H4 (cell line): ENCODE measurements around the gene SLC25A10. TPM values are rescaled to one million over a fixed set of nuclear protein-coding genes. Genes with fewer than 3 reads are reported as not detected.
"Not testable (repeated sequence)": the region's sequence is repeated elsewhere in the genome, so short reads cannot be mapped to it uniquely, and the experiment has no call there.

Experiments used
- DNase-seq: peaks from one replicate; pipeline ENCODE4 v3.0.0-alpha.2; 2015; ENCODE audit warnings: low spot score
- total RNA-seq: library from RNA; depleted of rRNA; stranded (reverse); fragments of >200 nt; shearing (Covaris generic); gene quantifications from 2 replicates; pipeline ENCODE4 v1.2.3, GENCODE V29; 2014

Gene SLC25A10
- total RNA-seq, 1 experiment from 2014 or later = 51.6 TPM

DNA sequence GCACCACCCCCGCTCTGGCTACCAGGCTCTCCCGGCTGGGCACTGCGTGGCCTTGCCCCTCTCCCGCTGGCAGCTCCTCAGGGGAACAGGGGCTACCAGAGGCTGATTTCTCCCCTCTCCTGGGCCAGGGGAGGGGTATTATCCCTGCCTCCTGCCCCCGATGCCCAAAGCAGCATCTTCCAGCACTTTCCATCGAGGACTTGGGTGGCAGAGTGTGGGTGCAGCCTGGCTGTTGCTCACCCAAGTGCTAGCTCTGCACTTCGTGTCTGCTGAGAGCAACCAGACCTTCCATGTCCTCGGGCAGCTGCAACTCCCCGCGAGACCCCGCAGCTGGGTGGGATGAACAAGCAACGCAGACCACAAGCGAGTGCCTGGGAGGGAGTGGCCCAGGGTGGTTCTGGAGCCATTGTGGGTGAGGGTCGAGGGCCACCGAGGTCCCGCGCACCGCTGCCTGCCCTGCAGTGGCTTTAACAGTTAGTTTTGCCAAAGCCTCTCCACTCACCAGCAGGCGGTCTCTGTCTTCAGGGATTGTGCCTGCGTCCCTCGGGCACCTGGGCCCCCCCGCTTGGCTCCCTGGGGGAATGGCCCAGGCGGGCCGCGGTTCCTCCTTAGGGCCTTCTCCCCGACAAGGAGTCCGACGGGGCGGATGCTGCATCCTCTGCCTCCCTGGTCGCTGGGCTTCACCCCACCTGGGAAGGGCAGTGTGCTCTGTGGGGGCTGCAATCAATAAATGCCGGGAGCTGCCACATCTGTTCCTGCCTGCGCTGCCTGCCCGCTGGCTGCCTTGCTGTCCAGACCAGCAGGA, 8.4 kb downstream of the SLC25A10 start:
- no peak for DNase-seq

DNA sequence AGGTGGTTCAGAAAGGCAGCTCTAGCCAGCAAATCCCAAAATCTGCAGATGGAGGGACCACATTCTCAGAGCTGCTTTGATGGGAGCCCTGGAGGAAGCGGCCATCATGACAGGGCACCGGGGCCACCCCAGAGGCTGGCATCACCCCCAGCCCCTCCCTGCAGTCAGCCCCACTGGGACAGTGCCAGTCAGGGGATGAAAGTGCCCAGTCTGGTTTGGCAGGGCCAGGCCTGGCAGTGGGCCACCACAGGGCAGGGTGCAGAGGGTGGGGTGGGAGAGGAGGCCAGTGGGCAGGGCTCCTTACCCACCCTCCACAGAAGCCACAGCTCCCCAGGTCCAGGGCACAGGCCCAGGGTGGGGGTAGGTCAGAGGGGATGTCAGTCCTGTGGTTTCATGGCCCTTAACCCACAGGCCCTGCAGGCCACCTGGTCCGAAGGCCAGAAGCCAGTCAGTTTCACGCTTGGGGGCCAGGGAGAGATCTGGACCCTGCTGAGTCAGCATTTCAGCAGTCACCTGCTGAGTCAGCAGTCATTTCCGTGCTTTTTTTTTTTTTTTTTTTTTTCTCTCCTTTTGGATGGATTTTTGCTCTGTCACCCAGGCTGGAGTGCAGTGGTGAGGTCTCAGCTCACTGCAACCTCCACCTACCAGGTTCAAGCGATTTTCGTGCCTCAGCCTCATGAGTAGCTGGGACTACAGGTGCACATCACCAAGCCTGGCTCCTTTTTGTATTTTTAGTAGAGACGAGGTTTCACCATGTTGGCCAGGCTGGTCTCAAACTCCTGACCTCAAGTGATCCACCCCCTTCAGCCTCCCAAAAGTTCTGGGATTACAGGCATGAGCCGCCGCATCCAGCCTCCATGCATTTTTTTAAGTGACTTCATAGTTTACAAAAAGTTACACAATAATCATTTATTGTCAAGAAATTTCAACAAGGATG, 10.4 kb downstream of the SLC25A10 start:
- peak; percentile 57 for DNase-seq

DNA sequence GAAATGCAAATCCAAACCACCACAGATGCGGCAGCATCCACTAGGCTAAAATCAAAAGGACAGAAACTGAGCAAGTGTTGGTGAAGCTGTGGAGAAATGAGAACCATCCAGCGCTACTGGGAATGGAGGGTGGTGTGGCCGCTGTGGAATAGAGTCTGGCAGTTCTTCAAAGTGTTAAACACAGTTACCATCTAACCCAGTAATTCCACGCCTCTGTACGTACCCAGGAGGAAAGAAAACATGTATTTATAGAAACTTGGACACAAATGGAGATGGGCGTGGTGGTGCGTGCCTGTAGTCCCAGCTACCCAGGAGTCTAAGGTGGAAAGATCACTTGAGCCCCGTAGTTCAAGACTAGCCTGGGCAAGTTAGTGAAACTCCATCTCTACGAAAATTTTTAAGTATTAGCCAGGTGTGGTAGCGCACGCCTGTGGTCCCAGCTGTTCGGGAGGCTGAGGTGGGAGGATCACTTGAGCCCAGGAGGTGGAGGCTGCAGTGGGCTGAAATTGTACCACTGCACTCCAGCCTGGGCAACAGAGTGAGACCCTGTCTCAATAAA, 11.6 kb downstream of the SLC25A10 start:
- no peak for DNase-seq

DNA sequence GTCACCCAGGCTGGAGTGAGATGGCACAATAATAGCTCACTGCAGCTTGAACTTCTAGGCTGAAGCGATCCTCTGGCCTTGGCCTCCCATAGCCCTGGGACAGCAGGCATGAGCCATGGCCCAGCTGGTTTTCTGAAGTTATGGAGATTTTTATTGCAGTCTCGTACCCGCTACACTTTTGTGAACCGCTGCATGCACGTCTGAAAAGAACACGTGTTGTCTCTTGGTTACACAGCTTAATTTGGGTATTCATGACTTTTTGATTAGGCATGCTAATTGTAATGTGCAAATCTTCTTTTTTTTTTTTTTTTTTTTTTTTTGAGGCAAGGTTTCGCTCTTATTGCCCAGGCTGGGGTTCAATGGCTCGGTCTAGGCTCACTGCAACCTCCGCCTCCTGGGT, 13.4 kb downstream of the SLC25A10 start:
- no peak for DNase-seq

DNA sequence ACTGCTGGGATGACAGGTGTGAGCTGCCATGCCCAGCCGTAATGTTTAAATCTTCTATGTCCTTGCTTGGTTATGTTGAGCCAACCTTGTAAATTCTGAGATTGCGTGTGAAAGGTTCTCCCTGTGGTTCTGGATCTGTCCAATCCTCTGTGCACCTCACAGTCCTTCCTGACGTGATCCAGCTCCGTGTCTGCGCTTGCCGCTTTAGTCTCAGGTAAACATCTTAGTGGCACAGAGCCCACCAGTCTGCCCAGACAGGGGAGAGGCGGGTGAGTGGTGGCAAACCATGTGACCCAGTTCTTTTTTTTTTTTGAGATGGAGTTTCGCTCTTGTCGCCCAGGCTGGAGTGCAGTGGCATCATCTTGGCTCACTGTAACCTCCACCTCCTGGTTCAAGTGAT, 13.9 kb downstream of the SLC25A10 start:
- no peak for DNase-seq

DNA sequence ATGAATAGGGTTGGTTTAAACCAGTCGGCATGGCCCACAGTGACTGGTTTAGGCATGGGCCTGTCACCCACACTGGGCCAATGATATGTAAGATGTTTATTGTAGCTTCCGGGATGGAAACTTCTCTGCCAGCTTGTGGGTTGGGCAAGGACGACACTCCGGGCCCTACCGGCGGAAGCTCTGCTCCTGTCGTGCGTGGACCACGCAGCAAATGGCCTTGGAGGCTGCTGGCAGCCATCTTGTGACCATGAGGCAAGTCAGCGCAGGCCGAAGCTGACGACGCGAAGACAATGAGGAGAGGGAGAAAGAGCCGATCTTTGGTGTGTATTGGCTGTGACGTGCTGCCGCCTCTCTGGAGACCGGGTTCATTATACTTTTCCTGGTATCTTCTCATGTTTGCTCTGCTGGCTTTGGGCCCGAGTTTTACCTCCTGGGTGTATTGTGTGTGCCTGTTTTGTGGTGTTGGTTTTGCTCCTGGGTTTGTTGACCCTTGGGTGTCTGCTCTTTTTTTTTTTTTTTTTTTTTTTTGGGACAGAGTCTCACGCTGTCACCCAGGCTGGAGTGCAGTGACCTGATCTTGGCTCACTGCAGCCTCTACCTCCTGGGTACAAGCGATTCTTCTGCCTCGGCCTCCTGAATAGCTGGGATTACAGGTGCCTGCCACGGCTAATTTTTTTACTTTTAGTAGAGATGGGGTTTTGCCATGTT, 15.4 kb downstream of the SLC25A10 start:
- DNase-seq = no peak

DNA sequence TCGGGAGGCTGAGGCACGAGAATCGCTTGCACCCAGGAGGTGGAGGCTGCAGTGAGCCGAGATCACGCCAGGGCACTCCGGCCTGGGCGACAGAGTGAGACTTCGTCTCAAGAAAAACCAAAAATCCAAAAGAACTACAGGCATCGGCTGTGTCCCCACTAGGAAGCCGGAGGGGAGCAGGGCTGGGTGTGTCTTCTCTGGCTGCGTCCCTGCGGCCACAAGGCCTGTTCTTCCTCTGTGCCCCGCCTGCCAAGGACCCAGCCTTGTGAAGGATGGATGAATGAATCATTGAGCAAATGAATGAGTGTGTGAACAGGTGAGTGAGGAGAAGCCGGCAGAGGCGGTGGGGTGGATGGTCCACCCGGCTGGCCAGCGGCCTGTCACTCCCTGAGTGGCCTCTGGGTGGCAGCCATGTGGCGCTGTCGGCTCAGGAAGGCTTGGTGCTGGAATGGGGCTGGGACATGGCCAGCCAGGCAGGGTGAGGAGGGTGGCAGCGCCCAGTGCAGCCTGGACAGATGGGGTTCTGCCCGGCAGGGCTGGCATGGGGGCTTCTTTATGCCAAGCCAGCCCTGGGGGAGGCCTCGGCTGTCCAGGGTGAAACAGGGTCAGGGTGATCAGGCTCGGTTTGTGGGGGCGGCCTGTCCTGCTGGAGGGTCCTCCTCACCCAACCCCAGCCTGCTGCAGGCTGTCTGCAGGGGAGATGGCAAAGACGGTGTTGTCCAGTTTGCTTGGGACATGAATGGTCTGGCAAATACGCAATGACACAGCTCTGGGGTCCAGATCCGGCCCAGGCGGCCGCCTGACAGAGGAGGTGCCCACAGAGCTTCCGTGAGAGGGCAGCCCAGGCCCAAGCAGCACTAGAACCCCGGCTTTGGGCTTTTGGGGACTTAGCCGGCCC, 21.7 kb downstream of the SLC25A10 start:
- peak; percentile 70 for DNase-seq

DNA sequence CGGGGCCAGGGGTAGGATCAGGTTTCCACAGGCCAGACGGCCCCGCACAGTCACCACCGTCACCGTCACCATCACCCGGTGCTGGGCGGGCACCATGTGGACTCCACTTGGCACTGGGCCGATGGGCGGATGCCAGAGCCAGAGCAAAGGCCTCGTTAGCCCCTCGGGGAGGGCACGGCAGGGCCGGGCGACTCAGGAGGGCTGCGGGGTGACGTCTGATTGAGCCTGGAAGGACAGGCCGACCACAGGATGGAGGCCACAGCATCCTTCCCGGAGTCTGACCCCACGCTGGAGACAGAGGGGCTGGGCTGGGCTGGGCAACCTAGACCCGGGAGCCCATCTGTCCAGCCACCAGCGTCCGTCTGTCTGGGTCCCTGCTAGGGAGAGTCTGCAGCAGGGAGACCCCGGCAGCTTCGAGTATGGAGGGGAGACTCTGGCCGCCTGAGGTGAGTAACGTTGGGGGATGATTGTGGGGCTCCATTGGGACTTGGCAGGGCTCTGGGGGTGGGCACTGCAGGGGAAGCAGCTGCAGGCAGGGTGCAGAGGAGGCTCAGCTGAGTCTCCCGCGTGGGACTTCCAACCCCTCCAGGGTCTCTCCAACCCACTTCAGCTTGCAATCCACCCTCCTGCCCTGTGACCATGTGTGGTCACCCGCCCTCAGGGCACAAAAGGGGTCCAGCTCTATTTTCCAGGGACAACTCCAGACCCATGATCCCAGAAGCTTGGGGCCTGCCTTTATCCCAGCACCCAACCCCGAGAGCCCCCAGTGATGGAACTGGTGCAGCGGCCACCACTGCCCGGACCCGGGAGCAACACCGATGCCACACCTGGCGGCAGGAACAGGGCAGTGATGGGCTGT, 22.6 kb downstream of the SLC25A10 start:
- DNase-seq = no peak

DNA sequence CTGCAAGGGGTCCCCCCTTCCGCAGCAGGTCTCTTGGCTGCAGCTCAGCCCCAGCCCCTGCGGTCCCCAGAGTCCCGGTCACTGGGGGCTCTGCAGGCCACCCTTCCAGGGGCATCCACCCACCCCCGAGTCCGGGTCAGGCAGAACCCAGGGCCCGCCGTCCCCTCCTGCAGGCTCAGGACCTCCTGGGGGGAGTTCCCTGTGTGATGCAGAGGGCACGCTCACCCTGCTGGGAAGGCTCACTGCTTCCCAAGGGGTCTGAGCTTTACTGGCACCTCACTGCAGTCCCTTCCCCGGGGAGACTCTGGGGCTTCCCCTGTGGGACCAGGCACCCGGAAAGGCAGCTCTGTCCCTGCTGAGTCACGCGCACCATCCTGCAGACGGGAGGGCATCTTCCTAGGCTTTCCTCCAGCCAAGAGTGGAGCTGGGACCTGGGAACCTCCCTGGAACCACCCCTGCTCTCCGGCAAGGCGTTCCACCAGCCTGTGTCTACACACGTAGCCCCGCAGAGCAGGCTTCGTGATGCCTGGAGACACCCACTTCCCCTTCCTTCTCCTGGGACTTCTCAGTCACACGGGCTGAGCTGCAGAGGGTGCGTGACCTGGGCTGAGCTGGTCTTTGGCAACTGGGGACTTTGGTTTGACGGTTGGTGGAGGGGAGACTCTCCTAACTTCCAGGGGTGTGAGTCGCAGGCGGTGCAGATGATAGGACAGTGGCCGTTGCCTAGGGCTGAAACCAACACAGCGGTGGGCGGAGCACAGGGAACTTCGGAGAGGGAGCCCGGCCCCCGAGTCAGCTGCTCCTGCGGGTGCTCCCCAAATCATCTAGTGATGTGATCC, 23.4 kb downstream of the SLC25A10 start:
- DNase-seq = no peak

DNA sequence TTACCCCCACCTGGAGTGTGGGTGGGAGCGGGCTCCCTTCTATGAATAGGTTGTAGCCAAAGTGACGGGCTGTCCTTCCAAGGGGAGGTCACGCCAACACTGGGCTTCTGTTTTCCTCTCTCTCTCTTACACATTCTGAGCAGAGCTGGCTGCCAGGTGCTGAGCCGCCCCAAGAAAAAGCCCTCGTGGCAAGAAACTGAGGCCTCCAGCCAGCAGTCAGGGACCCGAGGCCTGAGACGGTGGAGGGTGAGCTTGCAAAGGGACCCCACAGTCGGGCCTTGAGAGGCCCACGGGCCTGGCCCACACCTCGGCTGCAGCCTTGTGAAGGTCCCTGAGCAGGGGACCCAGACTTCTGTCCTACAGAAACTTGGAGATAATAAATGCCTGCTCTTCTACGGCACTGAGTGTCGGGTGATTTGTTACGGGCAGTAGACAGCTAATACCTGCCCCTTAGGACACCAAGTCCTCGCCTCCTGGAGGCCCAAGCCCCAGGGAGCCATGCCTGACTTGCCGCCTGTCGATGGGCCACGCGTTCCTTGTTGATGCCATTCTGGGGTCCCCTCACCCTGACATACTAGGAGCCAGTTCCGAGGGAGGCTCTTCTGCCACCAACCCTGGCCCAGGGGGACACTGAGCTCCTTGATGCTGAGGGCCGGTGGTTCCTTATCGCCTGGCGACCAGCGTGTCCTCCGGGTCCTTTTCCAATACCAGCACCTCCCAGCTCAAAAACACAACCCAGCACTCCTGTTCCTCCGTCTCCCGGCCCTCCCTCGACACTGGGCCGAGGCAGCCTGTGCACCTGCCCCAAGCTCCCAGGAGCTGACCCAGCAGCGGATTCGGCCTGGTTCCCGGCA, 26.1 kb downstream of the SLC25A10 start:
- DNase-seq = no peak

DNA sequence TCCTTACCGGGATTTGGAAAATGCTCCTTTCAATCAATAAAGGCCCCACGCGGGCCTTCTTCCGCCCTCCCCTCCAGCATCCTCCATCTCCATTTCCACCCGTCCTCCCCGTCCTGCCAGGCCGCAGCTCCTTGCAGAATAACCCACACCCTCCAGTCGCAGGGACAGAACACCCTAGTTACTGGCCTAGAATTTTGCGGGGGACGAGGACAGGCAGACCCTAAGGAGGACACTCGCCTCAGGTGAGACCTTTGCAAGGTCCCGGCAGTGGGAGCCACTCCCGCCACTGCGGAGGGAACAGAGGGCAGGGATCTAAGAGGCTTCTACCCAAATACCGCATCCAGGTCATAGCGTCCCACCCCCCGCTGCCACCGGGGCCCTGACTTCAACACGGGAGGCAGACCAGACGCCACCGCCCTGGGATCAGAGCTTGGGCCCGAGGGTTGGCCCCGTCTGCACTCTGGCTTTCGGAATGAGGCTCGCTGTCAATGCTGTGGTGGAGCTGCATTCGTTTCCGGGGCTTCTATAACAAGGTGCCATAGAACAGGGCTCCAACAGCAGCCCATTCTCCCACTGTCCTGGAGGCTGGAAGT, 26.8 kb downstream of the SLC25A10 start:
- no peak for DNase-seq

DNA sequence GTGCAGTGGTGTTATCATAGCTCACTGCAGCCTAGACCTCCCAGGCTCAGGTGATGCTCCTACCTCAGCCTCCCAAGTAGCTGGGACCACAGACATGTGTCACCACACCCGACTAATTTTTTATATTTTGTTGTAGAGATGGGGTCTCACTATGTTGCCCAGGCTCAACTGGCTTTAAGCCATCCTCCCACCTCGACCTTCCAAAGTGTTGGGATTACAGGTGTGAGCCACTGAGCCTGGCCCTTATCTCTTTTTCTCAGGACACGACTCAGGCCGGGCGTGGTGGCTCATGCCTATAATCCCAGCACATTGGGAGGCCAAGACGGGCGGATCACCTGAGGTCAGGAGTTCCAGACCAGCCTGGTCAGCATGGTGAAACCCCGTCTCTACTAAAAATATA, 27.5 kb downstream of the SLC25A10 start:
- not testable (repeated sequence) for DNase-seq

DNA sequence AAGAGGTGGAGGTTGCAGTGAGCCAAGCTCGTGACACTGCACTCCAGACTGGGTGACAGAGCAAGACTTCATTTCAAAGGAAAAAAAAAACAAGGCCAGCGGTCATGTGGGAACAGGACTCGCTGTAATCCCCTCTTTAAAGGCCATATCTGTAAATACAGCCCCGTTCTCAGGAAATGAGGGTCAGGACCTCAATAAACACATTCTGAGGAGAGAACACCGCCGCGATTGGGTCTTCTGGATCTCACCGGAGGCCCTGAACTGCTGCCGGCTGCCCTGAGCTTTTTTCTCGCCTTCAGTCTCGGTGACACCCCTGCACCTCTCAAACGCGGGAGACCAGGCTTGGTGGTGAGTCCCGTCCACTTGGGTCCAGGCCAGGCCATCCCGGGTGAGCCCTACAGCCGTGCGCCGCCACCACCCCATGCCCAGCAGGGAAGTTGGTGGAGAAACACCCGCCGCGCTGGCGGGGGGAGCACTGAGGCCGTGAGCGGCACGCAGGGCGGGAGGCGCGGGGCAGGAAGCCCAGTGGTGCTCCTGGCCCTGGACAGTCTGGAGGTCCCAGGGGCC, 28.4 kb downstream of the SLC25A10 start:
- DNase-seq = no peak

DNA sequence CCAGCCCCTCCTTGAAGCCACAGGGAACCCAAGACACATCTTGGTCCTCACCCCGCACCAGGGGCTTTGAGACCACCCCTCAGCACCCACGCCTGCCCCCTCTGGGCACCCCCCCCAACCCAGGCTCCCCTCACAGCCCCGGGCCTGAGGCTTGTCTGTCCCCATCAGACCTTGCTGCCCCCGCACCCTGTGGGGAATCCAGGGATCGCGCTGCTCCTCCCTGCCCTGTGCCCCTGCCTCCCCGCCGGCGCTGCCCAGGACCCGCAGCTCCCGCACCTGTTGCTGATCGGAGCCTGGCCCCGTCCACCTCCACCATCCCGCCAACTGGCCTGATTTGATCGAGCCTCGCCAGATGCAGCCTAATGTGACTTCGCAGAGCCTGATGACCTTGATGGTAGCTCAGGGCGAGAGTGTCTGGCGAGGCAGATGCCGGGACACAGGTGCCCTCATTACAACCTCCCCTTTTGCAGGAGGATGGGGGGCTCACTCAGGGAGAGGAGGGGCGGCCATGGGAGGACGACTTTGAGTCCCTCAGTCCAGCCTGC, 29.0 kb downstream of the SLC25A10 start:
- no peak for DNase-seq

DNA sequence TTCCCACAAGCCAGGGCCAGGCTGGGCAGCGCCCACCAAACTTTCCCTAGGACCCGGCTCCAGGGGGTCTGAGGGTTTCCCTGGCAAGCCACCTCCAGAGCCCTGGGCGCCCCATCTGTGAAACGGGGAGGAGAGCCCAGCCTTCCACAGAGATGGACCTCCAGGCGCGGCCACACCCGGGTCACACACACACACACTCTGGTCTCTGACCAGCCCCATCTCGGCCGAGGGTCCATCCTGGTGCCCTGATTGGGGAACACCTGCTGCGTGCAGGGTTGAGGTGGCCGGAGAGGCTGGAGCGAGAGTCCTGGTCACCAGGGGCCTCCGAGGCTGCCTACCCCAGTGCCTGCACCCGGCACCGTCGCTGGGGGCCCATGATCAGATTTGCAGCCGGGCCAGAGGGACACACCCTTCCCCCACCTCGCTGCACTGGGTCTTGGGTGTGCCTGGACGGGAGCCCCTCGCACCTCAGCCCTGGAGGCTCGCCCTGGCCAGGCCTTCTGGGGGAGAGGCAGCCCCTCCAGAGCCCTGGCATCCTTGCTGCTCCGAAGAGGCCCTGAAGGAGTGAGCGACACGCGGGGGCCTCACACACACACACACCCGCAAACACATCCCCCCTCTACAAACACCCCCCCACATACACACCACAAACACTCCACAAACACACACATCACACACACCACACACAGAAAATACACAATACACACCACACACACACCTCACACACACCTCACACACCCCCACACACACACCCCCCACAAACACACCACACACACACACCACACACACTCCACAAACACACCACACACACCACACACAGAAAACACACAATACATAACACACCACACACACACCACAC, 29.7 kb downstream of the SLC25A10 start:
- DNase-seq = no peak
